Measurements from ENCODE around the gene ITPR3.
"Not testable (repeated sequence)": the region's sequence is repeated elsewhere in the genome, so short reads cannot be mapped to it uniquely, and the experiment has no call there.

The ITPR3 gene

DNA sequence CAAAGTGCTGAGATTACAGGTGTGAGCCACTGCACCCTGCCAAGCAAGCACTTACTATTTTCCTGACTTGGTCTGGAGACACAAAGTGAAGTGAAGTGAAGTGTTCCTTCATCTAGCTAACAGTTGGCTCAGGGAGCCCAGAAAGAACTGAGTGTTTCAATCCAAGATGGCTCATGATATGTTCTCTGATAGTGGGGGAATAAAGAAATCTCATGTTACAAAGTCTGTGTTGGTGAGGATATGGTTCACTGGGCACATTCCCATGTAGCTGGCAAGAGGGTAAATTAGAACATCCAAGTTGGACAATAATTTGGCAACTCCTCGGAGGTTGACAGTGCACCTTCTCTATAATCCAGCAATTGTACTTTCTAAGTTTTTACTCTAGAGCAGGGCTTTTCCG lies 5.0 kb upstream of the ITPR3 start:
- DNase-seq: no peak

GRCh38 chr6:33616913-33617312 lies 4.2 kb upstream of the ITPR3 start:
- DNase-seq: no peak

DNA sequence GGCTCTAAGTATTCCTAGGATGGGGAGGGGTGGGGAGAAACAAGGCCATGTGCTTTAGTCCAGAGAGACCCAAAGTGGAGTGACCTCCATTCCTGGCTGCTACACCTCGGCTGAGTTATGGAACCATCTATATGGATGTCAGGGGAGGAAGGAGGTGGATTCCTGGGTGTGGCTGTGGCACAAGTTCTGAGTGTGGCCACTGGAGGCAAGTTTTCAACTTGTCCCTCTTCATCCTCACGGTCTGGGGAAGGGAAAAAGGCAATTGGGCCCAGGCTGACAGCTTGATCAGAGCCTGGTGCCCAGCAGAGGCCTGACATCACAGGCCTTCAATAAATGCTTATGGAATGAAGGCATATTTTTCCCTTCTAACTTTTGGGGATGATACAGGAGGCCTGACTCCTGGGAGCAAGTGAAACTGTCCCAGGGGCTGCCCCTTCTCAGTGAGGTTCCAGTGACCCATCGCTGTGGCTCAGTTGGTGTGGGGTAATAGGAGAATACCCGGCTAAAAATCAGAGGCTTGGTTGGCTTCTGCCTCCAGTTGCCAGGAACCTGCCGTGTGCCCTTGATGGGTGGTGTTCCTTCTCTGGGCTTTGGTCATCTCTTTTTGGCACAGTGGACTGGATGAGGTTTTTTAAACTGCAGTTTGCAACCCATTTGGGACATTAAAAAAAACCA lies 1.8 kb upstream of the ITPR3 start:
- no peak for DNase-seq

GRCh38 chr6:33620158-33620855 lies 815 bp upstream of the ITPR3 start:
- DNase-seq: peak; percentile 17

GRCh38 chr6:33621711-33622388 lies 728 bp downstream of the ITPR3 start:
- DNase-seq: peak; percentile 45

- DNase-seq: no peak
Measured at GRCh38 chr6:33622456-33623431, 1.6 kb downstream of the ITPR3 start.

GRCh38 chr6:33623895-33624381 lies 2.8 kb downstream of the ITPR3 start:
- DNase-seq: no peak

DNA sequence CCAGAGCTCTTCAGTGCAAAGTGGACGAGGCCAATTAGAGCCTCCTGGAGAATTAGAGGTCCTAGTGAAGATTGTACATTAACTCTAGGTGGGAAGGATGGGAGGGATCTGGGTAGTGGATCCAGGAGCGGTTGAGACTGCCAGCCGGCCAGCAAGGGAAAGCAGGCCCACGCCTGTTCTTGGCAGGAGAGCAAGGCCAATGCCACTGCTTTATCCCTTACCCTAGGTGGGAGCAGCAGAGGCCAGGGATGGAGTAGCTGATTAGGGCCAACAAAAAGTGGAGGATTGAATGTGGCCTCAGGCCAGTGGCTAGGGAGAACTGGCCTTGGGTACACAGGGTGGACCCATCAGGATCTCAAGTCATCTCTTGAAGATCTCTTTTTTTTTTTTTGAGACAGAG lies 3.7 kb downstream of the ITPR3 start:
- DNase-seq: no peak

- no peak for DNase-seq
Measured at GRCh38 chr6:33627876-33628275, 6.8 kb downstream of the ITPR3 start.

DNA sequence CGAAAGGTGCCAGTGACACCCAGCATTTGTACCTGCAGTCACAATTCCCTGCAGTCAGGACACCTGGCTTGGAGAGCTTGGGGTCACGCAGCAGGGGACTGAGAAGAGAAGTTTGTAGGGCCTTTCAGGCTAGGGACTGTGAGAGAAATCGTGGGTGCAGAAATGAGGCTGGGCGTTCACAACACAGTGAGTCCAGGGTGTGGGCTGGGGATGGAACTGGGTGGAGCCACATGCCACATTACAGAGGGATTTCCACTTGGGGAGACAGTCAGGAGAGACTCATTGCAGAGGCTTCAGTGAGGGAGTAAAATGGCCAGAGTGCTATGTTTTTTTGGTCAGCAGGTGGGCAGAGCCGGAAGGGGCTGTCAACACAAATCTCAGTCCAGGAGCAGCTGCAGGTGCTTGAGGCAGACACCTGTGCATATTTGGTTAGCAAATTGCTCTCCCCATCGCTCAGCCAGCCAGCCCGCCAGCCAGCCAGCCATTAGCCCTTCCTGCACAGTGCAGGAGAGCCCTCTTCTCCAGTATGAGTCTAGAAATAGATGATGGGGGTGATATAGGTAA lies 7.4 kb downstream of the ITPR3 start:
- DNase-seq: peak; percentile 59

GRCh38 chr6:33630014-33630413 lies 8.9 kb downstream of the ITPR3 start:
- no peak for DNase-seq

- not testable (repeated sequence) for DNase-seq
Measured at GRCh38 chr6:33631521-33631920, 10.4 kb downstream of the ITPR3 start.

GRCh38 chr6:33631971-33632557 lies 10.9 kb downstream of the ITPR3 start:
- DNase-seq: no peak

DNA sequence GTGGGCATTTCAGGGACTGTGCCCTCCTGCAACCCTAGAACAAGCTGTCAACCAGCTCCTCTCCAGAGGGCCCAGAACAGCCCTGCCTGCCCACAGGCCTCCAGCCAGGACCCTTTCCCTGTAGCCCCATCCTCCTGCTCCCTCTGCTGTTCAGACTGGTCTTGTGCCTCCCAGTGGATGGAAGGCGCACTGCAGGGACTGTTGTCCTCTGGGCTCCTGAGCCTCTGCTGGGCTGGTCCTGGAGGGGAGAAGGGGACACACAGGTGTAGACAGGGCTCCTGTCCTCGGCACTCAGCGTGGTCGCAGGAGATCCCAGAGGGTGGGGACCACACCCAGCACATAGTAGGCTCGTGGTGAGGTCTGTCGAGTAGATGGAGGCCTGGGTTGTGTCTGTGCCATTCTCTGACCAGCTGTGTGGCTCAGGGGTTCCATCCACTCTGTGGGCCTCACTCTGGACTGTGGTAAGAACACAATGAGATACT lies 11.5 kb downstream of the ITPR3 start:
- no peak for DNase-seq

- no peak for DNase-seq
Measured at GRCh38 chr6:33633084-33633461, 12.0 kb downstream of the ITPR3 start.

DNA sequence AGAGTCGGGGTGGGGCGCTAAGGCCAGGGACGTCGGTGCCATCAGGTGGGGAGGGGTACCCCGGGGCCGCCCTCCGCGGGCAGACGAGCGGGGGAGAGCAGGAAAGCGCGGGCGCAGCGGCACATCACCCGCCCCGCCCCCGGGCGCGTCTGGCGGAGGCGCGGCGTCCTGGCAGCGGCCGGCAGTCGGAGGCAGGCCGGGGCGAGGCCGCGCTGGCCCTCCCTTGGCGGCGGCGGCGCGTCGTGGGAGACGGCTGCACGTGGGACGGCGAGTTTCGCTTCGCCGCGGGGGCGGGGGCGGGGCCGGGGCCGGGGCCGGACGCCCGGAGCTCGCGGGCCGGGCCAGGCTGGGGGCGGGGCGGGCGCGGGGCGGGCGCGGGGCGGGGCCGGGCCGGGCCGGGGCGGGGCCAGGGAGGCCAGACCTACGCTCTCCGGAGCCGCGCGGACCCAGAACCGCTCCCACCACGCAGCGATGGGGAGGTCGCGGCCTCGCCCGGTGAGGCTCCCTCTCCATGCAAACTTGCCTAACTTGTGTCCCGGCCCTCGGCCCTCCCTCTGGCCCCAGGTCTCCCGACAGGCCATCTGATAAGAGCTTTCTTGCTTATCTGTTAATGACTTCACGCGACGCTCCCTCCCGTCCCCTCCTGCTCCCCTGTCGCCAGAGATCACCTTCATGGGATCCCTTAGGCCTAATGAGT lies 12.5 kb downstream of the ITPR3 start:
- peak; percentile 15 for DNase-seq

DNA sequence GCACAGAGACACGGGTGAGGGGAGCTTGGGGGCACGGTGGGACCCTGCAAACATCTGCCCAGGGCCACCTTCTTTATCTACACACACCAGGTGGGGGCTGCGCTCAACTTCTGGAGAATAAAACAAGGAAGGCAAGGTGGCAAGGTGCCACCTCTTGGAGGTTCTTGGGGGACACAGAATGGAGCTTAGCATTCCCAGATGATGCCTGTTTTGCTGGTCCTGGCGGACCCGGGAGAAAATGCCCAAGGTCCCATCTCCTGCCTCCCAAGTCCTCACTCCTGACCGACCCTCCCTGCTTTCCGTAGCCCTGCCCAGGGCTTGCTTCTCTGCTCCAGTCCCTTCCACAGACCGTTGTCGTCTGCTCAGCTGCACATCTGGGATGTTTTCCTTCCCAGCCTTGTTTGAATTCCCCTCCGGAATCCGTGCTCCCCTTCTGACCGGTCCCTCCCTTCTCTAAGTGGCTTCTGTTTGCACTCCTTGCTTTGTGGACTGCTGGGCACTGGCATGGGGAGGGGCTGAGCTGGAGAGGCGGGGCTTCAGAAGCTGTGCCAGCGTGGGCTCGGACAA lies 13.1 kb downstream of the ITPR3 start:
- no peak for DNase-seq

- DNase-seq: no peak
Measured at GRCh38 chr6:33634946-33635345, 13.8 kb downstream of the ITPR3 start.

- DNase-seq: no peak
Measured at GRCh38 chr6:33636655-33637054, 15.5 kb downstream of the ITPR3 start.

GRCh38 chr6:33638556-33638955 lies 17.4 kb downstream of the ITPR3 start:
- no peak for DNase-seq

GRCh38 chr6:33639559-33639958 lies 18.4 kb downstream of the ITPR3 start:
- DNase-seq: no peak

Data from NCI-H1092 treated with DMSO at 0.1 percent for 48 hours (cell line).